RKO (cell line): ENCODE measurements around the gene PTOV1.

Experiments
- DNase-seq: peaks from one replicate; pipeline ENCODE4 v3.0.0-alpha.2; 2016; ENCODE audit warnings: low spot score

PTOV1 gene

GRCh38 chr19:49889687-49890348 lies 38.9 kb downstream of the PTOV1 start:
- DNase-seq: no peak

- no peak for DNase-seq
These were observed 39.7 kb downstream of the PTOV1 start for GRCh38 chr19:49890349-49891311.

- no peak for DNase-seq
These were observed 40.4 kb downstream of the PTOV1 start for GRCh38 chr19:49891393-49891792.

GRCh38 chr19:49892716-49893115 lies 41.8 kb downstream of the PTOV1 start:
- no peak for DNase-seq

- no peak for DNase-seq
These were observed 43.2 kb downstream of the PTOV1 start for GRCh38 chr19:49894011-49894664.

GRCh38 chr19:49894879-49895565 lies 44.1 kb downstream of the PTOV1 start:
- no peak for DNase-seq

GRCh38 chr19:49895566-49896297 lies 44.8 kb downstream of the PTOV1 start:
- DNase-seq: no peak

- no peak for DNase-seq
These were observed 46.1 kb downstream of the PTOV1 start, which contains the start of gene IL4I1 for GRCh38 chr19:49896863-49897621. Gene IL4I1 (minus strand): TSS chr19:49896887. CDS start chr19:49896160, 727 bp downstream.

GRCh38 chr19:49904136-49904535 lies 53.2 kb downstream of the PTOV1 start:
- DNase-seq: no peak

GRCh38 chr19:49906879-49907564 lies 56.1 kb downstream of the PTOV1 start:
- no peak for DNase-seq

- DNase-seq: no peak
These were observed 56.9 kb downstream of the PTOV1 start for GRCh38 chr19:49907745-49908446.

GRCh38 chr19:49908480-49909420 lies 57.8 kb downstream of the PTOV1 start:
- no peak for DNase-seq

GRCh38 chr19:49910179-49910578 lies 59.2 kb downstream of the PTOV1 start:
- no peak for DNase-seq
